H1 (cell line): ENCODE results near the gene SSX7. TPM values are rescaled to one million over a fixed set of nuclear protein-coding genes. Genes with fewer than 3 reads are reported as not detected.
"Not testable (repeated sequence)": the region's sequence is repeated elsewhere in the genome, so short reads cannot be mapped to it uniquely, and the experiment has no call there.

ENCODE experiments used
- CTCF ChIA-PET: fragments of 300-600 bp; sonication (Branson Sonifier 250); formaldehyde crosslinking; loops from one replicate; lab custom pipeline; 2021; ENCODE audit not compliant: partially characterized antibody; lab: Charles Lee
- POLR2A ChIA-PET: fragments of 300-600 bp; sonication (Branson Sonifier 250); formaldehyde crosslinking; loops from one replicate; lab custom pipeline; 2021; ENCODE audit warnings: inconsistent platforms; ENCODE audit not compliant: partially characterized antibody; lab: Charles Lee
- DNase-seq, 2 experiments: peaks; one replicate each; pipeline versions ENCODE4 v3.0.0 to v3.0.0-alpha.2; 2010 to 2022; ENCODE audit warnings: low spot score in 2 of 2, low read depth in 1 of 2, mixed read lengths in 1 of 2
- FAIRE-seq: peaks from 2 replicates; lab custom pipeline; 2011; peaks lifted over from hg19 to GRCh38; lab: Jason Lieb, UNC
- H2AFZ ChIP-seq: 2 replicates; pipeline ENCODE4 v1.8.1; 2012; ENCODE audit warnings: low read length, inconsistent platforms
- H2AK5ac ChIP-seq: 2 replicates; pipeline ENCODE4 v1.6.1; 2013; ENCODE audit warnings: low read depth, low read length
- H2BK120ac ChIP-seq: replicated peaks from 2 replicates; pipeline ENCODE3; 2013; ENCODE audit warnings: low read depth, low read length, inconsistent platforms
- H2BK12ac ChIP-seq: 2 replicates; pipeline ENCODE4 v1.6.1; 2013; ENCODE audit warnings: low read depth, low read length
- H2BK15ac ChIP-seq: 2 replicates; pipeline ENCODE4 v1.6.1; 2013; ENCODE audit warnings: low read length
- H2BK20ac ChIP-seq: 2 replicates; pipeline ENCODE4 v1.6.1; 2013; ENCODE audit warnings: low read length
- H2BK5ac ChIP-seq: 2 replicates; pipeline ENCODE4 v1.6.1; 2013; ENCODE audit warnings: low read depth, low read length
- H3K14ac ChIP-seq: 2 replicates; pipeline ENCODE4 v1.6.1; 2013; ENCODE audit warnings: inconsistent platforms; ENCODE audit not compliant: insufficient read length
- H3K18ac ChIP-seq: 2 replicates; pipeline ENCODE4 v1.6.1; 2013; ENCODE audit warnings: low read length; ENCODE audit errors: extremely low read depth
- H3K23ac ChIP-seq: 2 replicates; pipeline ENCODE4 v1.6.1; 2013; ENCODE audit warnings: inconsistent platforms; ENCODE audit not compliant: insufficient read length
- H3K23me2 ChIP-seq: 2 replicates; pipeline ENCODE4 v1.6.1; 2013; ENCODE audit warnings: low read depth, low read length
- H3K27ac ChIP-seq: 2 replicates; pipeline ENCODE4 v1.6.1; 2011; ENCODE audit warnings: low read depth, low read length, inconsistent platforms
- H3K27me3 ChIP-seq, 4 experiments: replicated peaks in 1 of 4; 1 replicate in 1 of 4; 2 replicates in 3 of 4; pipeline versions ENCODE4 v1.6.1 to v1.8.1; 2011 to 2013; ENCODE audit warnings: low read length in 3 of 4, mild to moderate bottlenecking in 3 of 4, inconsistent platforms in 2 of 4, mixed read lengths in 2 of 4, moderate library complexity in 1 of 4; ENCODE audit not compliant: control insufficient read depth in 3 of 4, insufficient read depth in 3 of 4; ENCODE audit errors: extremely low read depth in 1 of 4
- H3K36me3 ChIP-seq, 4 experiments: 2 replicates each; pipeline versions ENCODE4 v1.6.1 to v1.8.1; 2011 to 2013; ENCODE audit warnings: mild to moderate bottlenecking in 4 of 4, low read length in 3 of 4, moderate library complexity in 2 of 4, control low read depth in 1 of 4, inconsistent platforms in 1 of 4; ENCODE audit not compliant: insufficient read depth in 4 of 4, control insufficient read depth in 2 of 4
- H3K4ac ChIP-seq: replicated peaks from 2 replicates; pipeline ENCODE3; 2013; ENCODE audit warnings: low read length, low read depth, mixed read lengths, inconsistent platforms; ENCODE audit not compliant: insufficient read length
- H3K4me1 ChIP-seq, 4 experiments: replicated peaks in 1 of 4; 1 replicate in 1 of 4; 2 replicates in 3 of 4; pipeline versions ENCODE4 v1.6.1 to v1.8.1; 2011 to 2013; ENCODE audit warnings: low read length in 3 of 4, inconsistent platforms in 2 of 4, mixed read lengths in 1 of 4; ENCODE audit not compliant: insufficient read depth in 4 of 4, control insufficient read depth in 3 of 4
- H3K4me2 ChIP-seq, 2 experiments: 2 replicates each; pipeline versions ENCODE4 v1.6.1 to v1.8.1; 2011 to 2013; ENCODE audit warnings: low read depth in 2 of 2, low read length in 2 of 2, control low read depth in 1 of 2, inconsistent platforms in 1 of 2, mild to moderate bottlenecking in 1 of 2; ENCODE audit not compliant: insufficient read depth in 1 of 2
- H3K4me3 ChIP-seq, 4 experiments: fragments of 200-600, 300-600 bp in 1 of 4; sonication (generic), shearing (Covaris generic), sonication (Bioruptor Twin) in 1 of 4; 2 replicates each; pipeline versions ENCODE4 v1.5.1 to v1.8.1; 2011 to 2016; ENCODE audit warnings: low read length in 4 of 4, low read depth in 3 of 4, control low read depth in 2 of 4, inconsistent platforms in 2 of 4, mild to moderate bottlenecking in 2 of 4, mixed read lengths in 1 of 4, moderate library complexity in 1 of 4; ENCODE audit not compliant: insufficient read depth in 2 of 4; ENCODE audit errors: extremely low read depth in 1 of 4
- H3K56ac ChIP-seq: replicated peaks from 2 replicates; pipeline ENCODE3; 2013; ENCODE audit warnings: low read depth, mild to moderate bottlenecking, mixed read lengths, low read length, inconsistent platforms; ENCODE audit not compliant: insufficient read length
- H3K79me1 ChIP-seq: 2 replicates; pipeline ENCODE4 v1.6.1; 2013; ENCODE audit warnings: low read depth, low read length, control low read depth
- H3K79me2 ChIP-seq, 2 experiments: 2 replicates each; pipeline versions ENCODE4 v1.6.1 to v1.8.1; 2012 to 2013; ENCODE audit warnings: low read length in 2 of 2, mild to moderate bottlenecking in 2 of 2, inconsistent platforms in 1 of 2; ENCODE audit not compliant: insufficient read depth in 2 of 2, control insufficient read depth in 1 of 2
- H3K9ac ChIP-seq, 4 experiments: replicated peaks in 1 of 4; 1 replicate in 1 of 4; 2 replicates in 3 of 4; pipeline versions ENCODE4 v1.6.1 to v1.8.1; 2011 to 2013; ENCODE audit warnings: low read depth in 3 of 4, low read length in 3 of 4, control low read depth in 2 of 4, mild to moderate bottlenecking in 2 of 4, moderate library complexity in 2 of 4, inconsistent platforms in 1 of 4; ENCODE audit errors: extremely low read depth in 1 of 4
- H3K9me3 ChIP-seq, 2 experiments: 2 replicates each; pipeline versions ENCODE4 v1.6.1 to v1.8.1; 2012 to 2013; ENCODE audit warnings: mild to moderate bottlenecking in 2 of 2, moderate library complexity in 2 of 2, control low read depth in 1 of 2, inconsistent platforms in 1 of 2, low read depth in 1 of 2, low read length in 1 of 2, mixed read lengths in 1 of 2; ENCODE audit not compliant: insufficient read depth in 2 of 2
- H4K20me1 ChIP-seq, 2 experiments: replicated peaks in 1 of 2; 2 replicates each; pipeline versions ENCODE3 to v1.8.1; 2011 to 2013; ENCODE audit warnings: inconsistent platforms in 2 of 2, low read length in 2 of 2, mild to moderate bottlenecking in 1 of 2; ENCODE audit not compliant: insufficient read depth in 2 of 2, control insufficient read depth in 1 of 2
- H4K5ac ChIP-seq: 2 replicates; pipeline ENCODE4 v1.6.1; 2013; ENCODE audit warnings: low read length, low read depth, mixed read lengths, inconsistent platforms; ENCODE audit not compliant: insufficient read length
- H4K8ac ChIP-seq: 2 replicates; pipeline ENCODE4 v1.8.0; 2013; ENCODE audit warnings: mild to moderate bottlenecking, moderate library complexity, low read length, inconsistent platforms; ENCODE audit not compliant: insufficient read depth; ENCODE audit errors: extremely low read depth
- H4K91ac ChIP-seq: replicated peaks from 2 replicates; pipeline ENCODE3; 2013; ENCODE audit warnings: low read length, mixed read lengths, inconsistent platforms; ENCODE audit not compliant: insufficient read length
- WGBS, 2 experiments: shearing (Covaris generic) in 1 of 2; methylation state at CpG; one replicate each; pipeline versions ENCODE4 v1.1.6 to v1.1.7; 2013 to 2015; ENCODE audit warnings: low lambda C conversion rate in 2 of 2, mixed read lengths in 2 of 2, inconsistent platforms in 1 of 2, low coverage in 1 of 2, missing lambda C conversion rate in 1 of 2; ENCODE audit not compliant: insufficient replicate concordance in 2 of 2, insufficient coverage in 1 of 2, insufficient read length in 1 of 2; ENCODE audit errors: extremely low coverage in 1 of 2, missing lambda C conversion rate in 1 of 2; 5-methylcytosine and 5-hydroxymethylcytosine counted together
- polyA plus RNA-seq, 7 experiments: library from polyadenylated mRNA; depleted of rRNA in 3 of 7; stranded (reverse) in 5 of 7; unstranded in 2 of 7; fragments of >200 nt in 5 of 7; fragments of 200-250 nt in 2 of 7; gene quantifications; 1 replicate in 5 of 7; 2 replicates in 1 of 7; 4 replicates in 1 of 7; pipeline versions ENCODE4 v1.2.1 to v1.2.3, GENCODE V29; 2011 to 2013; ENCODE audit warnings: missing spikeins in 2 of 7, mixed read lengths in 2 of 7
- total RNA-seq: library from RNA; stranded (reverse); fragmentation: NEBNext Ultra II Directional; extraction: Animal tissue kit (Norgen Biotek cat#: 25700); gene quantifications from 2 replicates; pipeline ENCODE4 v1.2.1, GENCODE V29; 2021

The SSX7 gene
- total and polyA plus RNA-seq, 2 of the 8 experiments (the other 6 are each of a cell fraction or from before 2014, with no cell fraction given), result not detected

GRCh38 chrX:52648956-52649355, 5.7 kb downstream of the SSX7 start:
- WGBS, 2 experiments, result 76% methylated on average over 5 of the region's 7 CpGs; no CpG with 5 or more reads in 1 of the 2 experiments
- H2BK120ac ChIP-seq, H3K36me3 ChIP-seq, H3K9me3 ChIP-seq, H4K91ac ChIP-seq, H3K4ac ChIP-seq, H2AFZ ChIP-seq, H3K4me2 ChIP-seq, H3K56ac ChIP-seq, H2BK15ac ChIP-seq, POLR2A ChIA-PET, H3K79me1 ChIP-seq, H3K23ac ChIP-seq, CTCF ChIA-PET, H4K20me1 ChIP-seq, FAIRE-seq, H3K79me2 ChIP-seq, H2BK12ac ChIP-seq, H3K4me1 ChIP-seq, H3K27ac ChIP-seq, H4K5ac ChIP-seq, H3K23me2 ChIP-seq, H2BK20ac ChIP-seq, H3K27me3 ChIP-seq, H3K14ac ChIP-seq, H3K9ac ChIP-seq, H3K4me3 ChIP-seq, DNase-seq, H4K8ac ChIP-seq, H3K18ac ChIP-seq, H2AK5ac ChIP-seq, H2BK5ac ChIP-seq: not testable (repeated sequence)

GRCh38 chrX:52628483-52628882, 26.2 kb downstream of the SSX7 start:
- H3K23ac ChIP-seq, H3K9ac ChIP-seq, H4K20me1 ChIP-seq, H2BK12ac ChIP-seq, POLR2A ChIA-PET, H3K56ac ChIP-seq, H3K9me3 ChIP-seq, H3K23me2 ChIP-seq, H2AK5ac ChIP-seq, H3K27ac ChIP-seq, H3K27me3 ChIP-seq, H3K4me3 ChIP-seq, H3K18ac ChIP-seq, DNase-seq, H2BK20ac ChIP-seq, H4K91ac ChIP-seq, H2BK120ac ChIP-seq, H3K4me1 ChIP-seq, H3K79me2 ChIP-seq, H3K14ac ChIP-seq, CTCF ChIA-PET, H3K4ac ChIP-seq, H2BK15ac ChIP-seq, H3K4me2 ChIP-seq, H2BK5ac ChIP-seq, H4K8ac ChIP-seq, H3K79me1 ChIP-seq, H2AFZ ChIP-seq, H4K5ac ChIP-seq, H3K36me3 ChIP-seq, FAIRE-seq: not testable (repeated sequence)
- 96% methylated on average over 3 of the region's 3 CpGs; no CpG with 5 or more reads in 1 of the 2 experiments for WGBS, 2 experiments
